K562 (cell line): ENCODE results near the gene MAN1A1. TPM values are rescaled to one million over a fixed set of nuclear protein-coding genes. Genes with fewer than 3 reads are reported as not detected.
A peak's percentile ranks its signal among the peaks of the same experiment; 100 is the strongest.

Source experiments
- ATF1 ChIP-seq, 2 experiments: fragments of 450-650 bp in 1 of 2; IDR thresholded peaks; 2 replicates each; pipeline ENCODE4 v1.6.1; 2016; ENCODE audit warnings: missing compliant biosample characterization in 1 of 2, missing genetic modification characterization in 1 of 2
- BHLHE40 ChIP-seq: IDR thresholded peaks from 2 replicates; pipeline ENCODE4 v1.6.1; 2011; ENCODE audit warnings: low read length, improper control_type of control experiment
- CEBPB ChIP-seq: fragments of 450-650 bp; IDR thresholded peaks from 2 replicates; pipeline ENCODE4 v1.6.1; 2016; ENCODE audit warnings: missing genetic modification characterization, missing compliant biosample characterization
- CREM ChIP-seq: IDR thresholded peaks from 2 replicates; pipeline ENCODE4 v1.6.1; 2014; ENCODE audit warnings: antibody characterized with exemption, low read depth
- DMBX1 ChIP-seq: fragments of 250-450 bp; sonication (Bioruptor Pico); IDR thresholded peaks from 2 replicates; pipeline ENCODE4 v1.8.0; 2022; ENCODE audit warnings: inconsistent platforms, mild to moderate bottlenecking, moderate library complexity, borderline replicate concordance
- HSF4 ChIP-seq: fragments of 250-450 bp; sonication (Bioruptor Pico); IDR thresholded peaks from 2 replicates; pipeline ENCODE4 v2.1.2; 2022; ENCODE audit warnings: mild to moderate bottlenecking, moderate library complexity, borderline replicate concordance
- JUND ChIP-seq, 2 experiments: IDR thresholded peaks; 2 replicates in 1 of 2; 3 replicates in 1 of 2; pipeline ENCODE4 v1.6.1; 2011; ENCODE audit warnings: borderline replicate concordance in 2 of 2, low read depth in 2 of 2, low read length in 2 of 2, improper control_type of control experiment in 1 of 2, missing biosample characterization in 1 of 2, missing genetic modification characterization in 1 of 2, missing genetic modification reagents in 1 of 2
- NCOA1 ChIP-seq: fragments of 450-650 bp; IDR thresholded peaks from 2 replicates; pipeline ENCODE4 v1.6.1; 2016; ENCODE audit warnings: low read depth
- NCOA2 ChIP-seq, 2 experiments: fragments of 450-650 bp; IDR thresholded peaks; 2 replicates each; pipeline ENCODE4 v1.6.1; 2018; ENCODE audit warnings: mild to moderate bottlenecking in 2 of 2, moderate library complexity in 1 of 2; ENCODE audit not compliant: partially characterized antibody in 2 of 2
- NFE2 ChIP-seq: IDR thresholded peaks from 2 replicates; pipeline ENCODE4 v1.6.1; 2014; ENCODE audit warnings: antibody characterized with exemption, low read depth
- NFIC ChIP-seq: fragments of 450-650 bp; IDR thresholded peaks from 2 replicates; pipeline ENCODE4 v1.6.1; 2017; ENCODE audit warnings: mild to moderate bottlenecking, inconsistent platforms
- NR2C1 ChIP-seq, 2 experiments: fragments of 450-650 bp; IDR thresholded peaks; 2 replicates each; pipeline ENCODE4 v1.6.1; 2017; ENCODE audit warnings: mild to moderate bottlenecking in 2 of 2, antibody characterized with exemption in 1 of 2, inconsistent platforms in 1 of 2, missing compliant biosample characterization in 1 of 2, missing genetic modification characterization in 1 of 2
- NR4A1 ChIP-seq, 2 experiments: fragments of 250-450 bp in 1 of 2; fragments of 450-650 bp in 1 of 2; sonication (Bioruptor Pico) in 1 of 2; IDR thresholded peaks; 2 replicates each; pipeline versions ENCODE4 v1.4.0 to v1.6.1; 2016 to 2020; ENCODE audit warnings: mild to moderate bottlenecking in 2 of 2, missing compliant biosample characterization in 1 of 2, missing genetic modification characterization in 1 of 2, moderate library complexity in 1 of 2
- POLR2B ChIP-seq: fragments of 450-650 bp; IDR thresholded peaks from 2 replicates; pipeline ENCODE4 v1.6.1; 2018; ENCODE audit warnings: low read depth; ENCODE audit not compliant: partially characterized antibody
- PRPF4 ChIP-seq: fragments of 200-400 bp; formaldehyde crosslinking; IDR thresholded peaks from one replicate; pipeline ENCODE4 v1.6.1; 2017; ENCODE audit warnings: low read length, low read depth, mild to moderate bottlenecking; ENCODE audit not compliant: insufficient read depth, poor library complexity, severe bottlenecking
- SMARCC2 ChIP-seq: fragments of 450-650 bp; IDR thresholded peaks from 2 replicates; pipeline ENCODE4 v1.6.1; 2017; ENCODE audit warnings: antibody characterized with exemption, moderate library complexity, mild to moderate bottlenecking, low read depth
- TARDBP ChIP-seq: fragments of 450-650 bp; IDR thresholded peaks from 2 replicates; pipeline ENCODE4 v1.6.1; 2016
- ZNF316 ChIP-seq: fragments of 450-650 bp; IDR thresholded peaks from 2 replicates; pipeline ENCODE4 v1.6.1; 2016
- polyA plus RNA-seq, 8 experiments: library from polyadenylated mRNA; depleted of rRNA in 4 of 8; stranded (reverse) in 5 of 8; unstranded in 3 of 8; fragments of >200 nt; fragmentation: Nextera tagmentation in 2 of 8; fragmentation: Illumina TruSeq in 1 of 8; extraction: Ambion mirVana in 2 of 8; extraction: Trizol in 1 of 8; gene quantifications; 2 replicates each; pipeline versions ENCODE4 v1.2.1 to v1.2.3, GENCODE V29; 2011 to 2014; ENCODE audit warnings: inconsistent platforms in 1 of 8, missing spikeins in 1 of 8
- total RNA-seq, 7 experiments: library from RNA; depleted of rRNA in 6 of 7; stranded (reverse); fragments of >200 nt in 6 of 7; fragmentation: Illumina TruSeq in 2 of 7; extraction: Trizol in 2 of 7; gene quantifications; 2 replicates each; pipeline versions ENCODE4 v1.2.1 to v1.2.3, GENCODE V29; 2011 to 2021; ENCODE audit warnings: low replicate concordance in 1 of 7
- TF ChIP-seq, protein P1 (sequence below): fragments of 450-650 bp; formaldehyde crosslinking; IDR thresholded peaks from 2 replicates; pipeline ENCODE4 v1.4.0; 2022; ENCODE audit warnings: missing genetic modification characterization
- TF ChIP-seq, protein P2 (sequence below), 2 experiments: fragments of 450-650 bp in 1 of 2; sonication (generic) in 1 of 2; formaldehyde crosslinking in 1 of 2; IDR thresholded peaks in 1 of 2; conservative IDR thresholded peaks in 1 of 2; 2 replicates each; pipeline versions ENCODE4 v1.6.1 to v1.8.1; 2016 to 2023; ENCODE audit warnings: mild to moderate bottlenecking in 2 of 2, moderate library complexity in 2 of 2, inconsistent platforms in 1 of 2, missing genetic modification reagents in 1 of 2
- TF ChIP-seq, protein P3 (sequence below), 2 experiments: IDR thresholded peaks in 1 of 2; conservative IDR thresholded peaks in 1 of 2; 2 replicates each; pipeline ENCODE4 v1.6.1; 2016; ENCODE audit warnings: low read depth in 2 of 2, mild to moderate bottlenecking in 1 of 2, missing compliant biosample characterization in 1 of 2, missing genetic modification characterization in 1 of 2, moderate library complexity in 1 of 2

The MAN1A1 gene
- total and polyA plus RNA-seq, 9 of the 15 experiments (the other 6 are each of a cell fraction or from before 2014, with no cell fraction given), result 24.5 to 78.4 (median 59.7) TPM

DNA sequence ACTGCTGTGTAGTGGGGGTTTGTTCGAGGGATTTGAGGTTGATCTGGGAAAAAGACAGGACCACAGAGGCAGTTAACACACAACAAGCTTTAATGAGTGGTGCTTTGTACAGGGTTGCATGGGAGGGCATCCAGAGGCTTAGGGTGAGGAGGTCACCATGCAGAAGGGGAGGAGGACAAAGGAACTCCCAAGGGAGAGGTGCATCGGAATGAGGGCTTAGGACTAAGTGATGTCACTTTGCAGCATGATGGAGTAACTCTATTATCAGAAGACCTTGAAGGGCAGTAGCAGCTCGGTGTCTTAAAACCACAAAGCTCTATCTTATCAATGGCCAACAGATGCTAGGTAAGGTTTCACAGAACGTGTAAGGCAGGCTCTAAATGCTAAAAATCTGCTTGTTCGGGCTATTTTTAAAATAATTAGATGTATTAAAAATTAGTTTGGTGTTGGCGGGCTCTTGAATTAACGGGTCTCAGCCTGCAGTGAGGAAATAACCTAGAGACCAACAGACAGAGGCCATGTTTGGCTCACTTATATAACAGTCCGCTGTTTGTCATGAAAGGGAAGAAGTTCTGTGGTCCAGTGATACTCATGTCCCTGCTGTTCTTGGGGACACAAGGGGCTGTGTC is 37.9 kb downstream of the MAN1A1 start (continued):
- TF ChIP-seq CEBPB (tag) (peak; percentile 90), DMBX1 (CRISPR knock-in tag) (peak; percentile 82; the same call in 1 of the 2 replicates), CREM (peak; percentile 95), BHLHE40 (peak; percentile 87), NFIC (peak; percentile 77), NR4A1 (CRISPR knock-in tag; IDR thresholded peaks at IDR 0.05) (no peak), NR4A1 (tag; IDR thresholded peaks at IDR 0.05) (peak; percentile 55; the same call in 1 of the 2 replicates), PRPF4 (no peak), NCOA1 (peak; percentile 93), JUND (IDR thresholded peaks at IDR 0.05; ENCODE audit: borderline replicate concordance, low read depth, low read length) (peak; percentile 94), JUND (tag; IDR thresholded peaks at IDR 0.05; ENCODE audit: borderline replicate concordance, low read depth, low read length) (peak; percentile 90; the same call in 2 of the 3 replicates), HSF4 (CRISPR knock-in tag) (0 out of 2 replicates have a peak, but pooled peaks have one; percentile 7), TARDBP (peak; percentile 67; the same call in 1 of the 2 replicates), POLR2B (no peak), NFE2 (peak; percentile 51; the same call in 1 of the 2 replicates), ATF1 (CRISPR knock-in tag; IDR thresholded peaks at IDR 0.05) (no peak), ATF1 (tag; IDR thresholded peaks at IDR 0.05) (peak; percentile 91), NR2C1 (IDR thresholded peaks at IDR 0.05) (peak; percentile 64; the same call in 1 of the 2 replicates), NR2C1 (tag; IDR thresholded peaks at IDR 0.05) (peak; percentile 71), ZNF316 (peak; percentile 12; the same call in 1 of the 2 replicates), NCOA2 (IDR thresholded peaks at IDR 0.05; ENCODE audit: partially characterized antibody in 2 of 2) (peak in 1 of 2 experiments; percentile 55), SMARCC2 (peak; percentile 96)
- TF ChIP-seq, protein P1, sequence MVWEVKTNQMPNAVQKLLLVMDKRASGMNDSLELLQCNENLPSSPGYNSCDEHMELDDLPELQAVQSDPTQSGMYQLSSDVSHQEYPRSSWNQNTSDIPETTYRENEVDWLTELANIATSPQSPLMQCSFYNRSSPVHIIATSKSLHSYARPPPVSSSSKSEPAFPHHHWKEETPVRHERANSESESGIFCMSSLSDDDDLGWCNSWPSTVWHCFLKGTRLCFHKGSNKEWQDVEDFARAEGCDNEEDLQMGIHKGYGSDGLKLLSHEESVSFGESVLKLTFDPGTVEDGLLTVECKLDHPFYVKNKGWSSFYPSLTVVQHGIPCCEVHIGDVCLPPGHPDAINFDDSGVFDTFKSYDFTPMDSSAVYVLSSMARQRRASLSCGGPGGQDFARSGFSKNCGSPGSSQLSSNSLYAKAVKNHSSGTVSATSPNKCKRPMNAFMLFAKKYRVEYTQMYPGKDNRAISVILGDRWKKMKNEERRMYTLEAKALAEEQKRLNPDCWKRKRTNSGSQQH, result 0 out of 2 replicates have a peak, but pooled peaks have one; percentile 33
- TF ChIP-seq, protein P2, sequence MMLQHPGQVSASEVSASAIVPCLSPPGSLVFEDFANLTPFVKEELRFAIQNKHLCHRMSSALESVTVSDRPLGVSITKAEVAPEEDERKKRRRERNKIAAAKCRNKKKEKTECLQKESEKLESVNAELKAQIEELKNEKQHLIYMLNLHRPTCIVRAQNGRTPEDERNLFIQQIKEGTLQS (IDR thresholded peaks at IDR 0.05), result peak; percentile 93
- TF ChIP-seq, protein P2 (CRISPR knock-in tag; conservative IDR thresholded peaks at IDR 0.05), result no peak
- TF ChIP-seq, protein P3, sequence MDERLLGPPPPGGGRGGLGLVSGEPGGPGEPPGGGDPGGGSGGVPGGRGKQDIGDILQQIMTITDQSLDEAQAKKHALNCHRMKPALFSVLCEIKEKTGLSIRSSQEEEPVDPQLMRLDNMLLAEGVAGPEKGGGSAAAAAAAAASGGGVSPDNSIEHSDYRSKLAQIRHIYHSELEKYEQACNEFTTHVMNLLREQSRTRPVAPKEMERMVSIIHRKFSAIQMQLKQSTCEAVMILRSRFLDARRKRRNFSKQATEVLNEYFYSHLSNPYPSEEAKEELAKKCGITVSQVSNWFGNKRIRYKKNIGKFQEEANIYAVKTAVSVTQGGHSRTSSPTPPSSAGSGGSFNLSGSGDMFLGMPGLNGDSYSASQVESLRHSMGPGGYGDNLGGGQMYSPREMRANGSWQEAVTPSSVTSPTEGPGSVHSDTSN (CRISPR knock-in tag; IDR thresholded peaks at IDR 0.05; ENCODE audit: low read depth), result no peak
- TF ChIP-seq, protein P3 (tag; conservative IDR thresholded peaks at IDR 0.05; ENCODE audit: low read depth), result peak; percentile 23; the same call in 1 of the 2 replicates
